Measurements from ENCODE around the gene RNF183.

- TF ChIP-seq CTCF (IDR thresholded peaks at IDR 0.05) (no peak), POLR2A (IDR thresholded peaks at IDR 0.05) (no peak)
Measured at GRCh38 chr9:113302792-113303418, at the start of gene RNF183.

Measured in Peyer's patch (tissue), 4 donors.